Thyroid gland (tissue), 4 donors: Measurements from ENCODE around the gene SSC4D.
"Not testable (repeated sequence)": the region's sequence is repeated elsewhere in the genome, so short reads cannot be mapped to it uniquely, and the experiment has no call there.

ENCODE experiments used
- POLR2A ChIP-seq, 2 donors: fragments of 450-650 bp; IDR thresholded peaks; one replicate each; pipeline ENCODE4 v1.6.1; 2017; ENCODE audit warnings: antibody characterized with exemption in 2 of 2, mild to moderate bottlenecking in 2 of 2, moderate library complexity in 1 of 2
- TF ChIP-seq, protein P1 (sequence below), 6 experiments: fragments of 200-600 bp in 3 of 6; fragments of 450-650 bp in 3 of 6; sonication (generic) in 3 of 6; IDR thresholded peaks; one replicate each; pipeline ENCODE4 v1.5.1; 2016 to 2019; ENCODE audit warnings: antibody characterized with exemption in 6 of 6, mild to moderate bottlenecking in 2 of 6, inconsistent platforms in 1 of 6, moderate library complexity in 1 of 6

DNA sequence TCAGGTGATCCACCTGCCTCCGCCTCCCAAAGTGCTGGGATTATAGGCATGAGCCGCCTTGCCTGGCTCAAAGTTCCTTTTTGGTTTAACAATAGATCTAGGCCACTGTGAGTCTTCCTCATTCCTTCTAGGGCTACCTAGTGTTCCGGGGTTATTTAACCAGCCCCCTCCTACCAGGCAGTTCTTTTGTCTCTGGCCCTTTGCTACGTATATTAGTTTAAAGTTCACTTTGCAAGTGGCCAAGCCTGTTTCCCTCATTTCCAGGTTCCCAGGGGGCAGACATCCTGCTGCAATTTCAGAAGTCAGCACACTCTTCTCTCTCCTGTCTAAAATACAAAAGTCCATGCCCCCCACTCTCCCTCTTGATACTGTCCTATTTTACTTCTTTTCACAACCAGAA lies 49.0 kb upstream of the SSC4D start:
- TF ChIP-seq, protein P1, sequence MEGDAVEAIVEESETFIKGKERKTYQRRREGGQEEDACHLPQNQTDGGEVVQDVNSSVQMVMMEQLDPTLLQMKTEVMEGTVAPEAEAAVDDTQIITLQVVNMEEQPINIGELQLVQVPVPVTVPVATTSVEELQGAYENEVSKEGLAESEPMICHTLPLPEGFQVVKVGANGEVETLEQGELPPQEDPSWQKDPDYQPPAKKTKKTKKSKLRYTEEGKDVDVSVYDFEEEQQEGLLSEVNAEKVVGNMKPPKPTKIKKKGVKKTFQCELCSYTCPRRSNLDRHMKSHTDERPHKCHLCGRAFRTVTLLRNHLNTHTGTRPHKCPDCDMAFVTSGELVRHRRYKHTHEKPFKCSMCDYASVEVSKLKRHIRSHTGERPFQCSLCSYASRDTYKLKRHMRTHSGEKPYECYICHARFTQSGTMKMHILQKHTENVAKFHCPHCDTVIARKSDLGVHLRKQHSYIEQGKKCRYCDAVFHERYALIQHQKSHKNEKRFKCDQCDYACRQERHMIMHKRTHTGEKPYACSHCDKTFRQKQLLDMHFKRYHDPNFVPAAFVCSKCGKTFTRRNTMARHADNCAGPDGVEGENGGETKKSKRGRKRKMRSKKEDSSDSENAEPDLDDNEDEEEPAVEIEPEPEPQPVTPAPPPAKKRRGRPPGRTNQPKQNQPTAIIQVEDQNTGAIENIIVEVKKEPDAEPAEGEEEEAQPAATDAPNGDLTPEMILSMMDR (IDR thresholded peaks at IDR 0.05): not testable (repeated sequence)
- TF ChIP-seq POLR2A (IDR thresholded peaks at IDR 0.05): not testable (repeated sequence)
